ENCODE measurements around the gene PBXIP1. TPM values are rescaled to one million over a fixed set of nuclear protein-coding genes. Genes with fewer than 3 reads are reported as not detected.

PBXIP1 gene
- total RNA-seq, 2 experiments from 2014 or later: 17.7 to 19.4 TPM

GRCh38 chr1:155003227-155003765 is 47.4 kb upstream of the PBXIP1 start:
- TF ChIP-seq CTCF (IDR thresholded peaks at IDR 0.05): no peak
- H3K4me3 Mint-ChIP-seq: peak overlapping the region; percentile 85
- H3K36me3 Mint-ChIP-seq (ENCODE audit: low read depth): peaks cover 5% of the 10 kb centered on the region
- ATAC-seq (no peak), DNase-seq (peak; percentile 48)
- H3K27ac Mint-ChIP-seq: peak overlapping the region; percentile 80
- ChIA-PET POLR2A (interaction anchor here (0.8 to 1.9 kb wide), 7 partner anchors 10 to 134 kb away, joined by 3 to 5 read pairs (median 4); partner anchors contain the start of genes FLAD1 and PBXIP1), CTCF (interaction anchor here (1.0 to 2.0 kb wide), 2 partner anchors 14 kb away, joined by 3 to 14 read pairs; no protein-coding TSS in a partner anchor)
- no peaks in the 10 kb centered on the region for H3K27me3 Mint-ChIP-seq
- intact Hi-C loops (cut with micrococcal nuclease): no loop called here
- H3K9me3 Mint-ChIP-seq: no peaks in the 10 kb centered on the region
- peaks cover 48% of the 10 kb centered on the region for H3K4me1 Mint-ChIP-seq (ENCODE audit: low read depth)

- no peak for DNase-seq
- Mint-ChIP-seq H3K27me3 (no peaks in the 10 kb centered on the region), H3K36me3 (ENCODE audit: low read depth) (peaks cover 5% of the 10 kb centered on the region), H3K9me3 (no peaks in the 10 kb centered on the region), H3K4me3 (peak within 1 kb of the TSS; percentile 85), H3K4me1 (ENCODE audit: low read depth) (peaks cover 53% of the 10 kb centered on the region), H3K27ac (peak within 1 kb of the TSS; percentile 92)
- ChIA-PET CTCF (interaction anchor here (1.0 to 1.6 kb wide), 2 partner anchors 15 to 58 kb away, joined by 3 to 4 read pairs; no protein-coding TSS in a partner anchor), POLR2A (interaction anchor here (0.8 to 1.7 kb wide), 5 partner anchors 15 to 134 kb away, joined by 3 to 7 read pairs (median 4); partner anchors contain the start of genes FLAD1 and PBXIP1)
- ATAC-seq: no peak
- TF ChIP-seq CTCF (IDR thresholded peaks at IDR 0.05): no peak
- intact Hi-C loops (cut with micrococcal nuclease): no loop called here
Measured at GRCh38 chr1:155002464-155003226, 46.7 kb upstream of the PBXIP1 start, which contains the start of gene ZBTB7B. ZBTB7B (plus strand) TSS chr1:155002802; CDS start chr1:155014661, 11,859 bp downstream.

GRCh38 chr1:155001675-155002463 is 46.0 kb upstream of the PBXIP1 start:
- Mint-ChIP-seq H3K4me1 (ENCODE audit: low read depth) (peaks cover 56% of the 10 kb centered on the region), H3K27me3 (no peaks in the 10 kb centered on the region), H3K36me3 (ENCODE audit: low read depth) (peaks cover 5% of the 10 kb centered on the region), H3K27ac (peak overlapping the region; percentile 92), H3K4me3 (peak overlapping the region; percentile 70), H3K9me3 (no peaks in the 10 kb centered on the region)
- TF ChIP-seq CTCF (IDR thresholded peaks at IDR 0.05): no peak
- POLR2A ChIA-PET: interaction anchor here (0.6 to 5.0 kb wide), 8 partner anchors 9 to 1078 kb away, joined by 3 to 33 read pairs (median 4); partner anchors contain the start of genes CKS1B, FLAD1, PBXIP1 and PMVK
- peak; percentile 100 for DNase-seq
- CTCF ChIA-PET: interaction anchor here (0.6 to 4.4 kb wide), 5 partner anchors 15 to 58 kb away, joined by 3 to 77 read pairs (median 3); partner anchors contain the start of gene PBXIP1
- ATAC-seq: peak; percentile 71
- intact Hi-C loops (cut with micrococcal nuclease): no loop called here

DNA sequence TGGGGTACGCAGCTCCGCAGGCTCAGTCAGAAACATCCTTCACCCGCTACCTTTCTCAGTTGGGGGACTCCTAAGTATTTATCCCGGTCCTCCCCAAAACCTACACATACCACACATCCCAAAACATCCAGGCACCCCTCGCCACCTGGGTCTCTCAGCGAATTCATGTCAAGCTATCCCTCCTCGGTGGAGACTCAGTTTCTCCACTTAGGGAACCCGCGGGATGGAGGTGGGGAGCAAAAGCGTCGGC is 45.5 kb upstream of the PBXIP1 start:
- H3K27me3 Mint-ChIP-seq: no peaks in the 10 kb centered on the region
- ChIA-PET POLR2A (interaction anchor here (0.6 to 5.0 kb wide), 6 partner anchors 9 to 1078 kb away, joined by 3 to 33 read pairs (median 5); partner anchors contain the start of genes CKS1B, FLAD1 and PMVK), CTCF (interaction anchor here (0.6 to 4.4 kb wide), 5 partner anchors 16 to 60 kb away, joined by 3 to 77 read pairs (median 4); partner anchors contain the start of gene PBXIP1)
- H3K4me3 Mint-ChIP-seq: peak overlapping the region; percentile 70
- H3K27ac Mint-ChIP-seq: peak overlapping the region; percentile 88
- H3K4me1 Mint-ChIP-seq (ENCODE audit: low read depth): peaks cover 51% of the 10 kb centered on the region
- H3K36me3 Mint-ChIP-seq (ENCODE audit: low read depth): peaks cover 5% of the 10 kb centered on the region
- TF ChIP-seq CTCF (IDR thresholded peaks at IDR 0.05): no peak
- intact Hi-C loops (cut with micrococcal nuclease): no loop called here
- DNase-seq: no peak
- ATAC-seq: no peak
- no peaks in the 10 kb centered on the region for H3K9me3 Mint-ChIP-seq

Data from activated CD8-positive, alpha-beta T cell treated with anti-CD3 and anti-CD28 coated beads for 36 hours (primary cell).